Immature natural killer cell (primary cell): Measurements from ENCODE around the gene NYNRIN. TPM values are rescaled to one million over a fixed set of nuclear protein-coding genes. Genes with fewer than 3 reads are reported as not detected.

Experiments
- DNase-seq, 3 donors: peaks; one replicate each; pipeline ENCODE4 v3.0.0; 2022; ENCODE audit warnings: mixed read lengths in 1 of 3
- H3K27ac Mint-ChIP-seq, 6 donors: one replicate each; pipeline ENCODE4 v1.8.0; 2020; ENCODE audit warnings: mixed read lengths in 6 of 6, mild to moderate bottlenecking in 5 of 6, inconsistent platforms in 4 of 6, moderate library complexity in 3 of 6
- H3K27me3 Mint-ChIP-seq, 3 donors: one replicate each; pipeline ENCODE4 v1.8.0; 2020 to 2021; ENCODE audit warnings: low read depth in 3 of 3, mild to moderate bottlenecking in 3 of 3, mixed read lengths in 3 of 3, moderate library complexity in 3 of 3, inconsistent platforms in 1 of 3
- H3K36me3 Mint-ChIP-seq, 3 donors: one replicate each; pipeline ENCODE4 v1.8.0; 2020; ENCODE audit warnings: mixed read lengths in 3 of 3, inconsistent platforms in 2 of 3, mild to moderate bottlenecking in 2 of 3
- H3K4me1 Mint-ChIP-seq, 2 donors: one replicate each; pipeline ENCODE4 v1.8.0; 2020; ENCODE audit warnings: inconsistent platforms in 2 of 2, mild to moderate bottlenecking in 2 of 2, mixed read lengths in 2 of 2, moderate library complexity in 1 of 2
- H3K4me3 Mint-ChIP-seq, 5 donors: one replicate each; pipeline ENCODE4 v1.8.0; 2020; ENCODE audit warnings: mild to moderate bottlenecking in 5 of 5, mixed read lengths in 5 of 5, inconsistent platforms in 3 of 5, moderate library complexity in 3 of 5
- H3K9me3 Mint-ChIP-seq, 6 donors: one replicate each; pipeline ENCODE4 v1.8.0; 2020; ENCODE audit warnings: mild to moderate bottlenecking in 6 of 6, mixed read lengths in 6 of 6, inconsistent platforms in 4 of 6, moderate library complexity in 3 of 6
- polyA plus RNA-seq, 3 donors: library from polyadenylated mRNA; unstranded; fragments of 300-500 nt; fragmentation: Illumina TruSeq; gene quantifications; one replicate each; pipeline ENCODE4 v1.2.3, GENCODE V29; 2021

The NYNRIN gene
- polyA plus RNA-seq, 3 donors from 2014 or later = 0.18 TPM; not detected in 1

- Mint-ChIP-seq H3K27me3 (peaks cover 4 to 15% (median 5%) of the 10 kb centered on the region in 3 donors), H3K27ac (no peak overlapping the region), H3K9me3 (peaks cover 0 to 3% (median 0%) of the 10 kb centered on the region in 6 donors), H3K4me1 (peaks cover 0 to under 1% of the 10 kb centered on the region in 2 donors), H3K36me3 (no peaks in the 10 kb centered on the region), H3K4me3 (no peak overlapping the region)
- DNase-seq = no peak
Measured at GRCh38 chr14:24404814-24405213, 6.0 kb downstream of the NYNRIN start.

GRCh38 chr14:24406416-24406815 lies 7.6 kb downstream of the NYNRIN start:
- no peak for DNase-seq
- peaks cover 0 to 3% (median 0%) of the 10 kb centered on the region in 6 donors for H3K9me3 Mint-ChIP-seq
- no peaks in the 10 kb centered on the region for H3K36me3 Mint-ChIP-seq
- peaks cover 4 to 19% (median 5%) of the 10 kb centered on the region in 3 donors for H3K27me3 Mint-ChIP-seq
- no peak overlapping the region for H3K27ac Mint-ChIP-seq
- H3K4me1 Mint-ChIP-seq = no peaks in the 10 kb centered on the region
- no peak overlapping the region for H3K4me3 Mint-ChIP-seq

GRCh38 chr14:24407608-24408325 lies 9.0 kb downstream of the NYNRIN start:
- DNase-seq = no peak
- Mint-ChIP-seq H3K9me3 (peaks cover 0 to 2% (median 0%) of the 10 kb centered on the region in 6 donors), H3K27ac (no peak overlapping the region), H3K27me3 (peaks cover 4 to 16% (median 5%) of the 10 kb centered on the region in 3 donors), H3K36me3 (no peaks in the 10 kb centered on the region), H3K4me3 (no peak overlapping the region), H3K4me1 (no peaks in the 10 kb centered on the region)

GRCh38 chr14:24408764-24409163 lies 10.0 kb downstream of the NYNRIN start:
- Mint-ChIP-seq H3K4me1 (no peaks in the 10 kb centered on the region), H3K27ac (no peak overlapping the region), H3K36me3 (no peaks in the 10 kb centered on the region), H3K9me3 (no peaks in the 10 kb centered on the region), H3K4me3 (no peak overlapping the region), H3K27me3 (peaks cover 3 to 13% (median 5%) of the 10 kb centered on the region in 3 donors)
- DNase-seq = no peak

GRCh38 chr14:24409192-24409591 lies 10.4 kb downstream of the NYNRIN start:
- Mint-ChIP-seq H3K4me3 (no peak overlapping the region), H3K4me1 (no peaks in the 10 kb centered on the region), H3K36me3 (no peaks in the 10 kb centered on the region), H3K27me3 (peaks cover 0 to 12% (median 5%) of the 10 kb centered on the region in 3 donors), H3K9me3 (no peaks in the 10 kb centered on the region), H3K27ac (no peak overlapping the region)
- no peak for DNase-seq

- Mint-ChIP-seq H3K9me3 (no peaks in the 10 kb centered on the region), H3K27ac (no peak overlapping the region), H3K4me3 (no peak overlapping the region), H3K4me1 (no peaks in the 10 kb centered on the region), H3K27me3 (peaks cover 0 to 7% (median 3%) of the 10 kb centered on the region in 3 donors), H3K36me3 (no peaks in the 10 kb centered on the region)
- DNase-seq = no peak
Measured at GRCh38 chr14:24409956-24410355, 11.2 kb downstream of the NYNRIN start.

- H3K27me3 Mint-ChIP-seq = peaks cover 0 to 4% (median 2%) of the 10 kb centered on the region in 3 donors
- H3K4me1 Mint-ChIP-seq = no peaks in the 10 kb centered on the region
- H3K9me3 Mint-ChIP-seq = no peaks in the 10 kb centered on the region
- H3K27ac Mint-ChIP-seq = no peak overlapping the region
- H3K4me3 Mint-ChIP-seq = no peak overlapping the region
- no peaks in the 10 kb centered on the region for H3K36me3 Mint-ChIP-seq
- DNase-seq = peak in 2 of 3 donors; percentile 16 to 30
Measured at GRCh38 chr14:24411443-24412389, 12.9 kb downstream of the NYNRIN start.

- Mint-ChIP-seq H3K9me3 (no peaks in the 10 kb centered on the region), H3K27ac (no peak overlapping the region), H3K4me1 (no peaks in the 10 kb centered on the region), H3K36me3 (no peaks in the 10 kb centered on the region), H3K4me3 (no peak overlapping the region), H3K27me3 (peaks cover 0 to 4% (median 4%) of the 10 kb centered on the region in 3 donors)
- no peak for DNase-seq
Measured at GRCh38 chr14:24414077-24414476, 15.3 kb downstream of the NYNRIN start.

GRCh38 chr14:24414732-24415420 lies 16.1 kb downstream of the NYNRIN start:
- H3K9me3 Mint-ChIP-seq = no peaks in the 10 kb centered on the region
- H3K27ac Mint-ChIP-seq = no peak overlapping the region
- no peak overlapping the region for H3K4me3 Mint-ChIP-seq
- DNase-seq = no peak
- H3K27me3 Mint-ChIP-seq = peaks cover 0 to 4% (median 4%) of the 10 kb centered on the region in 3 donors
- H3K36me3 Mint-ChIP-seq = no peaks in the 10 kb centered on the region
- H3K4me1 Mint-ChIP-seq = no peaks in the 10 kb centered on the region

GRCh38 chr14:24415421-24416253 lies 16.8 kb downstream of the NYNRIN start:
- H3K27ac Mint-ChIP-seq = no peak overlapping the region
- H3K36me3 Mint-ChIP-seq = no peaks in the 10 kb centered on the region
- peaks cover 0 to 5% (median 4%) of the 10 kb centered on the region in 3 donors for H3K27me3 Mint-ChIP-seq

GRCh38 chr14:24416254-24416931 lies 17.6 kb downstream of the NYNRIN start:
- peaks cover under 1 to 4% (median 3%) of the 10 kb centered on the region in 3 donors for H3K27me3 Mint-ChIP-seq
- no peaks in the 10 kb centered on the region for H3K9me3 Mint-ChIP-seq
- no peak overlapping the region for H3K4me3 Mint-ChIP-seq
- H3K4me1 Mint-ChIP-seq = no peaks in the 10 kb centered on the region
- H3K36me3 Mint-ChIP-seq = no peaks in the 10 kb centered on the region
- H3K27ac Mint-ChIP-seq = no peak overlapping the region
- no peak for DNase-seq

More at GRCh38 chr14:24415421-24416253, 16.8 kb downstream of the NYNRIN start:
- no peak overlapping the region for H3K4me3 Mint-ChIP-seq
- H3K9me3 Mint-ChIP-seq = no peaks in the 10 kb centered on the region
- DNase-seq = no peak
- no peaks in the 10 kb centered on the region for H3K4me1 Mint-ChIP-seq

GRCh38 chr14:24416932-24417619 lies 18.3 kb downstream of the NYNRIN start:
- H3K36me3 Mint-ChIP-seq = no peaks in the 10 kb centered on the region
- no peaks in the 10 kb centered on the region for H3K4me1 Mint-ChIP-seq
- H3K4me3 Mint-ChIP-seq = no peak overlapping the region
- H3K9me3 Mint-ChIP-seq = no peaks in the 10 kb centered on the region
- no peak overlapping the region for H3K27ac Mint-ChIP-seq
- no peak for DNase-seq
- H3K27me3 Mint-ChIP-seq = peaks cover 2 to 4% (median 3%) of the 10 kb centered on the region in 3 donors
